SK-N-DZ (cell line): ENCODE data around the gene TESK1.
A peak's percentile ranks its signal among the peaks of the same experiment; 100 is the strongest.
"Not testable (repeated sequence)": the region's sequence is repeated elsewhere in the genome, so short reads cannot be mapped to it uniquely, and the experiment has no call there.

Source experiments
- DNase-seq: peaks from one replicate; pipeline ENCODE4 v3.0.0-alpha.2; 2015; ENCODE audit warnings: low spot score

The TESK1 gene

DNA sequence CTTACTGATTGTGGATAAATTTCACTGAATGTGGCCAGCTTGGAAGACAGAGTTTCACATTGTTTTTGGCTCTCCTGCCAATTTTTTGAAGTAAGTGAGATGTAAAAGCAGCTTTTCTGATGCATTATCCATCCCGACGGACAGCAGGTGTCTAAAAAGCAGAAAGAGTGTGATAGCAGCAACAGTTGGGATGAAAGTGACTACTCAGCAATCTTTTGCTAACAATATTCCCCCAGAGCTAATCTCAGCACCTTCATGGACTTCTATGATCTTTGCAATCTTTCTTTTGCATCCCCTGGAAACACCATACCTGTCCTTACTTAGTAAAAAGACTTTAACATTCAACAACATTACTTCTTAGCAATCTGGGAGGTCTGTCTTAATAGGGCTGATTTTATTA is 7.8 kb downstream of the TESK1 start:
- DNase-seq = no peak

DNA sequence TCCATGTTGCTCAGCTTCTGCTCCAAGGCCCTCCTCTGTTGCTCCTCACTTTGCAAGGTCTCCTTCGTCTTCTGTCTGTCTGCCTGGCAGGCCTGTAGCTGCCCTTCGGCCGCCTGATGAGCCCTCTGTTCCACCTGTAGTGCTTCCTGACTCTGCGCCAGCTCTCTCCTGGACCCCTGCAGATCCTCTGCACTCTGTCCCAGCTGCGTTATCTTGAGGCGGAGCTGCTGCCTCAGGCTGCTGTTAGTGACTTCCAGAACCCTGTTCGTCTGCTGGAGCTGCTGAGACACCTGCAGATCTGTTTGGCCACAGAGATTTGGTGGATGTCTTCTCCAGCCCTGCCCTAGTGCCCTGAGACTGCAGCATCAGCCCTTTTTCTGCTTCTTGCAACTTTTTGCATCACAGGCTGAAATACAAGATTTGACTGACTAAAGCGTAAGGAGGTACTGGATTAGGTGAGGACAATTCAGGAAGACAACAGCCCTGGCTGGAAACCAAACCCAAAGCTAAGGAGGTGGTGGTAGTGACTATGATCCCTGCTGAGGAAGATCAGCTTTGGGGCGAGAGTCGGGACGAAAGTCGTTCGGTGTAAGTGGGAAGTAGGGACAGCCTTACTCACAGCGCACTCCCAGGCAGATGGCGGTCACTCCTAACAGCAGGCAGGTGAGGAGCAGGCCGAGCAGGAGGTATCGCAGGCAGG is 11.1 kb downstream of the TESK1 start:
- no peak for DNase-seq

DNA sequence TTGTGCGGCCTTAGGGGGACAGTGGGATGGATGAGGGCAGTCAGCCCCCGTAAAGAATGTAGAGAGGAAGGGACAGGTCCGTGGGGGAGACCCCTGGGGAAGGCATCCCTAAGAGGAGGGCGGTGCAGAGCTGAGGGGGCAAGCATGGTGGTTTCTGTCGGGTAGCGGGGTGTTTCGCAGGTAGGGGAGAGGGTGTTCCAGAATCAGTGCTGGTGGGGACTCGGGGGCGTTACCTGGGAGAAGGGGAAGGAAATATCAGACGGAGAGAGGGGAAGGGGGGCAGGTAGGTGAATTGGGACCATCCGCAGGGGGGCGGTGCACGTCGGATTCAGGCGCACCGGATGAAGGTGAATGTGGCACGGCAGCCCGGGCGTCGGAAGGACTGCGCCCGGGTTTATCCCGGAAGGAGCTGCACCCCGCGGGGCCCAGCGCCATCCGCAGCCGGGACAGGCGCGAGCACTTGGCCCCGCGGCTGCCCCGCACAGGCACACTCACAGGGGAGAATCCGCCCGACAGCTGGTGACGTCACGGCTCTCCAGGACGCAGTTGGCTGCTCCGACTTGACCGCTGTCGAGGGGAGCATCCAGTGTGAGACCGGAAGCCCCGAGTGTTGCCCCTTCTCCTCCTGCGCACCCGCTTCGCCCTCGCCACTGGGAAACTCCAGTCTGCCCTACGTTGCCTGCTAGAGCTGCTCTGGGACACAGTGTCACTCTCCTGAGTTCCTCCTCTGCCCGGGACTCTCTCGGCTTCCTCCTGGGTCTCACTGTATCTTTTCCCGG is 11.8 kb downstream of the TESK1 start:
- peak; percentile 54 for DNase-seq

DNA sequence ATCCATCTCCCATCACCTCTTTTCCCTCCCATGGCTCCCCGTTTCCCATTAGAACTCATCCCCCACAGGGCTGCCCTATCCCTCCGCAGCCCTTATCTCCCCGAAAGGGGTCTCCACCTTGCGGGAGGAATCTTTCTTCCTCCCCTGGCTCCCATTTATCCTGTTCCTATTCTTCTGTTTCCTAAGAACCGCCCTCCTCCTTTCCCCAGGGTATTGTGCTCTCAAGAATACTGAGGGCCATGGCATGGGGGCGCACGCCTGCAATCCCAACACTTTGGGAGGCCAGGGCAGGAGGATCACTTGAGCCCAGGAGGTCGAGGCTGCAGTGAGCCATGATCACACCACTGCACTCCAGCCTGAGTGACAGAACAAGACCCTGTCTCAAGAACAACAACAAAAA is 12.5 kb downstream of the TESK1 start:
- DNase-seq = no peak

DNA sequence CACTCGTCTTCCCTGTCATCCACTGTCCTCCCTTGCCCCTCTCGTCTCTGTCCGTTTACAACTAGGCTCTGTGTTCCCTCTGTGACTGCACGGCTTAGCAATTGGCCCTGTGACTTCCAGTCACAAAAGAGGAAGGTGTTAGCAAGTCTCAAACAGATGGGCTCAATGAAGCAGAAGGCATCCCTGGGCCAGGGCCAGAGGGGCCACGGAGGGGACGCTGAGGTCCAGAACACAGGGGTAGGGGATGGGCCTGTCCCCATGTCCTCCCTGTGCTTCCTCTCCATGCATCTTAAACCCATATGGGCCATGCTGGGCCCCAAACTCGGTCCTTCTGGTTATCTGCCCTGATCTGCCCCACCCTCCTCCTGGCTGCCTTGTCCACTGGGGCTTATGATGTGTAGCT is 13.3 kb downstream of the TESK1 start, which contains the start of gene CD72:
Gene CD72, minus strand, starts transcription at position 89 of the 403 bp plus-strand sequence. CDS start 110 bp downstream, outside the sequence.
- DNase-seq = no peak

DNA sequence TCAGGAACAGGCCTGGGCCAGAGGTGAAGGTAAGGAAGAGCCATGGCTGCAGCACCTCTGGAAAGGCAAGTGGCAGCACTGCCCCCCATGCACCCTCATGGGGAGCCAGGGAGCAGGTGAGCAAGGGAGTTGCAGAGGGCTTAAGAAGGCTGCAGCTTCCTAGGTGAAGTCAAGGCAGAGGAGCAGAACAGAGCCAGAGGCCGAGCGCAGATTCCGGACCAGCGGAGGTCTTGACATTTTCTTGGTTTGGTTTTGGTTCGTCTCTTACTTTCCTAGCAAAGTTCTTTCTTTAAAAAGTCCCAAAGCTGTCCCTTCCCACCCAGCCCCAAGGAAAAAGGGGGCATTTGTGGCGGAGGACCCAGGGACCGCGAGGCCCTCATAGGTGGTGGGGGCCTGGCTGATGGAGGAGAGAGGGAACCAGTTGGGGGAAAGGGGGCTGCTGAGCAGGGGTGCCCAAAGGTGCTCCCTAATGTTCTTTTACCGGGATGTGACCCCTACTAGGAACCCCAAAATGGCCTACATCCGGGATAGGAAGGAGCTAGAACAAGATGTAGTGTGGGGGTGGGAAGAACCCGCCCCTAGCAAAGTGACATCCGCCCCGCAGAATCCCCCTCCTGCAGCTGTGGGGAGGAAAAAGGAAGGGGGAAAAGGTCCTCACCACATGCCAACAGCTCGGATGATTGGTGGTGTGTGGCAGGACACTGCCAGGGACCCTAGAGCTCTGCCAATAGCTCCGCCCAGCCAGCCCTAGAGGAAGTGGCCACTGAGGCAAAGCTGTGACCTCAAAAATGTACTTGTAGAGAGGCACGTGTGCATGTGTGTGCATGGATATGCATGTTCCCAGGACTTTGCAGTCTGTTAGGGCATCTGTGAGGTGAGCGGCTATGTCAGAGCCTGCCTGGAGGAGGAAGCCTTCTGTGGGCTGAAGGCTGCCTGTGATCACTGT is 14.1 kb downstream of the TESK1 start:
- DNase-seq = no peak

DNA sequence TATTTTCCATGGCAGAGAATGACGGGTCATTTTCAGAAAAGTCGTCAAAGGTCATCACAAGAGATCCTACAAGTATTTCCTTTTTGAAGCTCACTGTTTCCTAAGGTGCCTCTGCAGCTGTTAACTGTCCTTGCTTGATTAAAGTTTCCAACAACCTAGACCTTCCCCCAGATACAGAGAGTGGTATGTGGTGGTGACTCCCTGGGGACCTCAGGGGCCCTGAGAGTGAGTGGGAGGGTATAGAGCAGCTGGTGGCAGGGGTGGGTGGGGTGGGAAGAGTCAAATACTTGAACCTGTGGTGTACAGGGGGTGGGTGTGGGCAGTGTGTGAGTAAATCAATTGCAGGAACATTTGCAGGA is 14.7 kb downstream of the TESK1 start:
- no peak for DNase-seq

DNA sequence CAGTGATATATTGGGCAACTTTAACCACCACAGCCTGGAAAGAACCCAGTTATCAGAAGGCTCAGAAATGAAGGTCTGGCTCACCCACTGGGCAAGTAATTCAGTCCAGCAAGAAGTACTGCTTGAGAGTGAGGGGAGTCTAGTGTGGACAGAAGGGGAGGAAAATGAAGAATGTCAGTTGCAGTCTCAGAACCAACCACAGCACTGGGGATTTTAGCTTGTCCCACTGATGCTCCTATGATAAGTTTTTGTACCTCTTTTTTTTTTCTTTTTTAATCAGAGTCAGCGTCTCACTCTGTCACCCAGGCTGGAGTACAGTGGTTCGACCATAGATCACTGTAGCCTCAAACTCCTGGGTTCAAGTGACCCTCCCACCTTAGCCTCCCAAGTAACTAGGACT is 22.5 kb downstream of the TESK1 start:
- no peak for DNase-seq

DNA sequence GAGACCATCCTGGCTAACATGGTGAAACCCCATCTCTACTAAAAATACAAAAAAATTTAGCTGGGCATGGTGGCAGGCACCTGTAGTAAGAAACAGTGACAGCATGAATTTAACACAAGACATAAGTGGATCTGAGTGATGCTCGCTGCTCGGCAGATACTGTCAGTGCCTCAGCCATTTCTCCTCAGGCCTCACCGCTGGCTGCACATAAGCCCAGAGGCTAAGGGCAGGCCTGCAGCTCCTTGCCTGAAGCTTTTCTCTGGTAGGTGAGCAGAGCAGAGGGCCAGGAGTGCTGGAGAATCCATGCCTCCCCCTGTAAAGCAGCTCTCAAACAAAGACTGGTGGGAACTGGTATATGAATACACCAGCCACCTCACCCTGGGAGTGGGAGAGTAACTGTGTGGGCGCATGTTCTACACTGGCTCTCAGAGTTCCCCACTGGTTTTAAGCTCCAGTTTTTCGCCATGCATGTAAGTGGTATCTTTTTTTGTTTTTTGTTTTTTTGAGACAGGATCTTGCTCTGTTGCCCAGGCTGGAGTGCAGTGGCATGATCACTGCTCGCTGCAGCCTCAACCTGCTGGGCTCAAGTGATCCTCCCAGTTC is 23.4 kb downstream of the TESK1 start:
- no peak for DNase-seq

DNA sequence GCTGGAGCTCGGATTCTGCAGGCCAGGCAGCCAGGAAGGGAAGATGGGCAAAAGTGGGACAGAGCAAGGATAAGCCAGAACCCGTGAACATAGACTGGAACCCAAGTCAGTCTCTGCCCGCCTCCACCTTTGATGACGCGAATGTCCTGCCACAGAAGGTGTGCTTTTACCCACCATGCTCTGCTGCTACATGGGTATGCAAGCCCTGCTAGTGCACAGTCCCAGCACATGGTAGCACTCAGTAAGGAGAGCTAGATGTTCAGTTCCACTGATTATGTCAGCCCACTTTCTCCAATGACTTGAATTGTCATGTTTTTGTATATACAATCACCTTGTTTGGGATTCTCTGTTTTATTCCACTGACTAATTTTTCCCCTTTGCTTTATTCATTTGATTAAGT is 24.5 kb downstream of the TESK1 start:
- DNase-seq = no peak

DNA sequence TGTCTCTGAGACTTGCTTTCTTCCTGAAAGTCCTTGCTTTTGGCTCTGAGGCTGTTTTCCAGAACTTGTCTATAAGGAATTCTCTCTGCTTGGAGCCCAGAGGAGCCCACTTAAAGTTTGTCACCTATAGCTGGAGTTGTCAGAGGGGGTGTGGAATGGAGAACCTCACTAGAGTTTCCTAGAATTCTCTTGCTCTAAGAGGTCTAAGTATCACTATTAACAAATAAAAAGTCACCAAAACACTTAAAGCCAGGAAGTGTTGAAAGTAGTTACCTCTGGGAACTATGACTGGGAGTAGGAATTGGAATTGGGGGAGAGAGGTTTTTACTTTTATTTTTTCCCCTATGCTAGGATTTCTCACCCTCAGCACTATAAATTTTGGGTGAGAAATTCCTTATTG is 30.7 kb downstream of the TESK1 start:
- no peak for DNase-seq

DNA sequence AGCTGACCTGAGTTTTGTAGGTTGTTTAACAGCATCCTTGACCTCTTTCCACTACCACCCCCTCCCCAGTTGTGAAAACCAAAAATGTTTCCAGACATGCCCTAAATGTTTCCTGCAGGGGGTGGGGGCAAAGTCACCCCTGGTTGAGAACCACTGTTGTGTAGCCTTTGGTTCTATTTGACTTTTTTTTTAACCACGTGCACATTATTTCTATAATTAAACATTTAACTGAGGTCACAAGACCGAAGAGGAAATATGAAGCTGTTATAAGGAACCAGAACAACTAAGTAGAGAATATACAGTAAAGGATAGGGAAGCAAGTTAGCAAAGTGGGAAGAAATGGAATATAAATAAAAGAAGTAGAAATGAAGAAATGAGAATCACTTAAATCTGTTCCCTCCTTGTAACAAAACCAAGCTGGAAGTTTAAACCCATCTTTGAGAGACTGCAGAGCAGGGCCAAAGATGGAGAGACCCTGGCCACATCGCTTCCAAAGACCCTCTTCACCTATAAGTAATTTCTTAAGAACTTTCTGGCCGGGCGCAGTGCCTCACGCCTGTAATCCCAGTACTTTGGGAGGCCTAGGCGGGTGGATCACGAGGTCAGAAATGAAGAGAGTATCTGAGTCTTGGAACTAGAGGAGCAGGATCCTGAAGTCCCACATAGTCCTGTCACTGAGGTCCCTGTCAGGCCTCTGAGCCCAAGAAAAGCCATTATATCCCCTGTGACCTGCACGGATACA is 31.2 kb downstream of the TESK1 start:
- DNase-seq = no peak

DNA sequence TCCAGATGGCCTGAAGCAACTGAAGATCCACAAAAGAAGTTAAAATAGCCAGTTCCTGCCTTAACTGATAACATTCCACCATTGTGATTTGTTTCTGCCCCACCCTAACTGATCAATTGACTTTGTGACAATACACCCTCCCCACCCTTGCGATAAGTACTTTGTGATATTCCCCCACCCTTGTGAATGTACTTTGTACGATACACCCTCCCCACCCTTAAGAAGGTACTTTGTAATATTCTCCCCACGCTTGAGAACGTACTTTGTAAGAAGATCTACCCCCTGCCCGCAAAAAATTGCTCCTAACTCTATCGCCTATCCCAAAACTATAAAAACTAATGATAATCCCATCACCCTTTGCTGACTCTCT is 31.8 kb downstream of the TESK1 start:
- DNase-seq = not testable (repeated sequence)

DNA sequence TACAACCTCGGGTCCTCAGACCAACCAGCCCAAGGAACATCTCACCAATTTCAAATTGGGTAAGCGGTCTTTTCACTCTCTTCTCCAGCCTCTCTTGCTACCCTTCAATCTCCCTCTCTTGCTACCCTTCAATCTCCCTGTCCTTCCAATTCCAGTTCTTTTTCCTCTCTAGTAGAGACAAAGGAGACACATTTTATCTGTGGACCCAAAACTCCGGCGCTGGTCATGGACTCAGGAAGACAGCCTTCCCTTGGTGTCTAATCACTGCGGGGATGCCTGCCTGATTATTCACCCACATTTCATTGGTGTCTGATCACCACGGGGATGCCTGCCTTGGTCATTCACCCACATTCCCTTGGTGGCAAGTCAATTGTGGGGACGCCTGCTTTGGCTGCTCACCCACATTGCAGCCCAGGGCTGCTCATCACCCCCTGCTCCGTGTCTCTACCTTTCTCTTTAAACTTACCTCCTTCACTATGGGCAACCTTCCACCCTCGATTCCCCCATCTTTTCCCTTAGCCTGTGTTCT is 32.4 kb downstream of the TESK1 start:
- DNase-seq = not testable (repeated sequence)

DNA sequence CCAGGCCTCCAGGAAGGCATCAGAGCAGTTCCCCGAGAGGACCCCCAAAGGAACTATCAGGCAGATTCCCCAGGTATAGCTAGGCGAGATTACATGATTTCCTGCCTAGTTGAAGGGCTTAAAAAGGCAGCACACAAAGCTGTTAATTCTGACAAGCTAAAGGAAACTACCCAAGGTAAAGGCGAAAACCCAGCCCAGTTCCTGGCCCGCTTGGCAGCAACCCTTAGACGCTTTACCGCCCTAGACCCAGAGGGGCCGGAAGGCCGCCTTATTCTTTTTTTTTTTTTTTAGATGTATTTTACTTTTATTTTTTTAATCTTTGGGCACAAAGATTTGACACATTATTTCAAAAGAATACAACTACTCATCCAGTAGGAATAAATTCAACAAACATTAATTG is 33.7 kb downstream of the TESK1 start:
- DNase-seq = not testable (repeated sequence)

DNA sequence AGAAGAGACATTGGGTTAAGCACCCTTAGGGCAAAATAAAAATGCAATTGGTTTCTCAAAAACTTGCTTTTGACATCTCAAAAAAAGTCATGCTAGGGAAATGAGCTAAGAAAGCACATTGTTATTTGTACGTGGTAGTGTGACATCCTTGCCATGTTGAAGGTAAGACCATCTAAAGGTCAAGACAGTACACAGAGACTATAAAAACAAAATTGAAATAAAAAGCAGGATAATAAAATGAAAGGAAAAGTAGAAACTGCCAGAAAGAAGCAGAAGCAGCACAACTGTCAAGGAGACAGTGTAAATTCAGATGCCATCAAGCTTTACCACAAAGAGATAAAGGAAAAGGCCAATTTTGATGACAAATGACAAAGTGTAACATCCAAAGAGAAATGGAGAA is 34.2 kb downstream of the TESK1 start:
- not testable (repeated sequence) for DNase-seq

DNA sequence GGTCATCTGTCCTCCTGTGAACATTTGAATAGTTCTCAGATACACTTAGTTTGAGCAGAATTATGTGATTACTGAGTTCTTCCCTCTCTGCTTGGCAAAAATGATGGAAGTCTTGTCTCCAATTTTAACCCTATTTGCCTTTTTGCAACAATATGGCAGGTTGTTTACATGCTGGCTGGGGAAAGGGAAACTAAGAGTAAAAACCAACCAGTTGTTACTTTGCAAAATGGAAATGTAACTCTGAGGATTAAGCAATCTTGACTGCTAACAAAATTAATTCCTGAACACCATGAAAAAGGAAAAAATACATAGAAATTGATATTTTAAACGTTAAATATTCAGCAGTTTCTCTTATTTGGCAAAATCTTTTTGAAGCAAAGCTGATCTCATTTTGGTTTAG is 34.6 kb downstream of the TESK1 start:
- DNase-seq = no peak

DNA sequence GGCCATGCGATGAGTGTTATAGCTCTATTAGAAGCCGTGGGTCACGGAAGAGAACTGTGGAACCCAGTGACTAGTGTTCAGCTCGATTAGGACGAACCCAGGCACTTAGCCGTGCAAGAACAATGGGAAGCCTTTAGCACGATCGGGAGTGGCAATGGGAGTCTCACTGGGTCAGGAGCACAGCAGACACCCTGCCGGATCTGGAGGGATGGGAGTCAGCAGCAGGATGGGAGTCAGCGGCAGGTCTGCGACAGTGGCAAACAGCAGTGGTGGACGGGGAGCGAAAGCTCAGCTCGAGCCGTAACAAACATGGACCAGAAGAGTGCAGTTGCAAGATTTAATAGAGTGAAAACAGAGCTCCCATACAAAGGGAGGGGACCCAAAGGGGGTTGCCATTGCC is 35.4 kb downstream of the TESK1 start:
- not testable (repeated sequence) for DNase-seq

DNA sequence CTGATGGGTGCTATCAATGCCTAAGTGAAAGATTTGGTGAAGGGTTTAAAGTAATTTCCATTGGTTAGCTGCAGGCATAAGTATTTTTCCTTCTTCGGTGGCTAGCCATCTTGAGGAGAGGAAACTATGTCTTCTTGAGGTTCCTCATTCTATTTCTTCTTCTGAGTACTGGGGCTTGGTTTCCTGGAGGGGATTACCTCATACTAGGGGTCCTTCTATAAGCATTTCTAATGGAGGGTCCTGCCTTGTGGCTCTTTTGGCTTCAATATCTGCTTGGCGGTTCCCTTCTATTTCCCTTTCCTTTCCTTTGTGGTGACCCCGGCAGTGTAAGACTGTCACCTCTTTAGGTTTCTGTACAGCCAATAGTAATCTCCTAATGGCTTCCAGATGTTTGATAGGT is 36.4 kb downstream of the TESK1 start:
- not testable (repeated sequence) for DNase-seq

DNA sequence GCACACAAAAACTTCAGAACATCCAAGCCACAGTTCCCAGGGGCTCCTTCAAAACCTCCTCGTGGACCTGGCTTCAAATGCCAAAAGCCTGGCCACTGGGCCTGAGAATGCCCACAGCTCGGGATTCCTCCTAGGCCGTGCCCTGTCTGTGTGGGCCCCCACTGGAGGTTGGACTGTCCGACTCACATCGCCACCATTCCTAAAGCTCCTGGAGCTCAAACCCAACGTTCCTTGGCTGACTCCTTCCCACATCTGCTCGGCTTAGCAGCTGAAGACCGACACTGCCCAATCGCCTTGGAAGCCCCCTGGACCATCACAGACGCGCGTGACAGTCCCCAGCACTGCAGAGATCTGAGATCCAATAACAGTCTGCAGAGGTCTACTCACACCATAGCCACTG is 38.0 kb downstream of the TESK1 start:
- DNase-seq = no peak

DNA sequence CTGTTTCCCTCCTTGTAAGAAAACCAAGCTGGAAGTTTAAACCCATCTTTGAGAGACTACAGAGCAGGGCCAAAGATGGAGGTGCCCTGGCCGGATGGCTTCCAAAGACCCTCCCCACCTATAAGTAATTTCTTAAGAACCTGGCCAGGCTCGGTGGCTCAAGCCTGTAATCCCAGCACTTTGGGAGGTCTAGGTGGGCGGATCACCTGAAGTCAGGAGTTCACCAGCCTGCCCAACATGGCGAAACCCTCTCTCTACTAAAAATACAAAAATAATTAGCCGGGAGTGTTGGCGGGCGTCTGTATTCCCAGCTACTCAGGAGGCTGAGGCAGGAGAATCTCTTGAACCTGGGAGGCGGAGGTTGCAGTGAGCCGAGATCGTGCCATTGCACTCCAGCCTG is 40.7 kb downstream of the TESK1 start:
- DNase-seq = not testable (repeated sequence)
